NCI-H1105 (cell line): Measurements from ENCODE around the gene FOXD2.

Experiments
- DNase-seq: peaks from one replicate; lab custom pipeline; 2025; lab: John Stamatoyannopoulos, UW

The FOXD2 gene

GRCh38 chr1:47417170-47418044, 20.4 kb upstream of the FOXD2 start:
- no peak for DNase-seq

GRCh38 chr1:47418122-47418521, 19.7 kb upstream of the FOXD2 start:
- no peak for DNase-seq

DNA sequence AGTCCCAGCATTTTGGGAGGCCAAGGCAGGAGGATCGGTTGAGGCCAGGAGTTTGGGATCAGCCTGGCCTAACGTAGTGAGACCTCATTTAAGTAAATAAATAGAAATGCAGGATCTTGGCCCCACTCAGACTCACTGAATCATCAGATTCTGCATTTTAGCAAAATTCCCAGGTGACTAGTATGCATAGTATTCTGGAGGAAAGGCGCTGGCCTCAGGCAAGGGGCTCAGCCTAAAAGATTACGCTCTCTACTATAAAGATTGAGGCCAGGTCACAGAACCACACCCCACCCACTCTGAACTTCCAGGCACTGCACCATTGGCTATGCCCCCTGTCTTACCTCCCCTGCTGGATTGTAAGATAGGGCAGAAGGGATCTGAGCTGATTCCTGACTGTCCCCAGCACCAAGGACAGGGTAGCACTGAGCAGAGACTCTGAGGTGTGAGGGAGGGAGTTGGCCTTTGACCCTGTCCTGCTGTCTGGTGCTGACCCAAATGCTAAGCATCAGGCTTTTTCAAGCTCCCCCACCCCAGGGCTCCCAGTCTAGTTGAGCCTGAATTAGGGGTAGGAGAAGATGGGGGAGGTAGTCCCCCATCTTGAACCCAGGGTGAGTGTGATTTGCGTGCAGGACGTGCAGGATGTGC, 19.0 kb upstream of the FOXD2 start:
- DNase-seq, result no peak

DNA sequence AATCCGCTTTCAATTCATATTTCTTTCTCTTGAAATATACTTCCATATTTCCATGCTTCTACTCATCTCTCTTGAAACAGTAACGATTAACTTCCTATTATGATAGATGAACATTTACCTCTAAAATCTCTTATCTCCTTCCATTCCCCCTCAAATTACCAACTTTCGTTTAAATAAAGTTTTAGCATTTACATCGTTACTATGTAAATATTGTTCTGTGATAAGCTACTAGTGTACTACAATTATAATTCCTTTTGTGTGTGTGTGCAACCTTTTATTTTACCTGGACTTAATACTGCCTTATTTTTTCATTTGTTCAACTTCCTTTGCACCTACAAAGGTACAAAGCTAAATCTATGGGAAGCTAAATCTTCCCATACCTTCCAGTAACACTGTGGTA, 17.3 kb upstream of the FOXD2 start:
- no peak for DNase-seq

GRCh38 chr1:47423872-47424271, 14.0 kb upstream of the FOXD2 start:
- DNase-seq, result no peak

GRCh38 chr1:47424336-47424982, 13.4 kb upstream of the FOXD2 start:
- DNase-seq, result peak; percentile 66

GRCh38 chr1:47431534-47431933, 6.3 kb upstream of the FOXD2 start:
- no peak for DNase-seq

- no peak for DNase-seq
These were observed 5.5 kb upstream of the FOXD2 start for GRCh38 chr1:47432071-47433036.

GRCh38 chr1:47433037-47433421, 4.8 kb upstream of the FOXD2 start:
- no peak for DNase-seq

GRCh38 chr1:47433477-47434050, 4.3 kb upstream of the FOXD2 start:
- no peak for DNase-seq

DNA sequence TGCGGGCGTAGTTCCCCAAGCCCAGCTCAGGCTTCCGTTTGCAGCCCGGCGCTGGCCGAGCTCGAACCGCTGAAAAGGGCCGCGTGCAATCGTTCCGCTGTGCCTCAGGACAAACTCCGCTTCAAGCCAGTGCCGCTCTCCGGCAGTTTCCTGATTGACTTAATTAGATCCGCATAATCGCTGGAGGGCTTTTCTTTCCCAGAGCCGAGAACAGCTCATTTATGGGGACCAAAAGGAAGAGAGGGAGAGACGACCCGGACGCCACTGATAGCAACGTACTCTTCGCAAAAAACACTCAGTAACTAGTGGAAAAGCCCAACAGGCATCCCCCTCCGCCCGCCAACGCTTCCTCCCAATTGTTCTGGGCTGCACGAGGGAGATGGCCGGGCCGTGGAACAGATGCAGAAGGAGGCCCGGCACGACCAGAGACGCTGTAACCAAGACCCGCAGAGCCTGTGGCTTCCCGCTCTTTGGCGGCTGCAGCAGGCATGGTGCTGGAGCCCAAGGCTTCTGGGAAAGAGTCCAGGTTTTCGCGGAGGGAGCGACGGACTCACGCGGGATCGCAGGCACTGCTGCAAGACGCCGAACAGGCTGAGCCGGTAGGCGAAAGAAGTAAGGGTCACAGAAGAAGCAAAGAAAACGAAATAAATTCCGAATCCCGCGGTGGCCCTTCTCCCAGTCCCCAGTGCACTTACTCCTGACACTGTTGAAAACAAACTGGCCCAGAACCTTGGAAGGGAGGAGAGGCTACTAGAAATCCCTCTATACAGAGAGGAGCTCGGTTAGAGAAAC, 3.6 kb upstream of the FOXD2 start:
- DNase-seq, result no peak

DNA sequence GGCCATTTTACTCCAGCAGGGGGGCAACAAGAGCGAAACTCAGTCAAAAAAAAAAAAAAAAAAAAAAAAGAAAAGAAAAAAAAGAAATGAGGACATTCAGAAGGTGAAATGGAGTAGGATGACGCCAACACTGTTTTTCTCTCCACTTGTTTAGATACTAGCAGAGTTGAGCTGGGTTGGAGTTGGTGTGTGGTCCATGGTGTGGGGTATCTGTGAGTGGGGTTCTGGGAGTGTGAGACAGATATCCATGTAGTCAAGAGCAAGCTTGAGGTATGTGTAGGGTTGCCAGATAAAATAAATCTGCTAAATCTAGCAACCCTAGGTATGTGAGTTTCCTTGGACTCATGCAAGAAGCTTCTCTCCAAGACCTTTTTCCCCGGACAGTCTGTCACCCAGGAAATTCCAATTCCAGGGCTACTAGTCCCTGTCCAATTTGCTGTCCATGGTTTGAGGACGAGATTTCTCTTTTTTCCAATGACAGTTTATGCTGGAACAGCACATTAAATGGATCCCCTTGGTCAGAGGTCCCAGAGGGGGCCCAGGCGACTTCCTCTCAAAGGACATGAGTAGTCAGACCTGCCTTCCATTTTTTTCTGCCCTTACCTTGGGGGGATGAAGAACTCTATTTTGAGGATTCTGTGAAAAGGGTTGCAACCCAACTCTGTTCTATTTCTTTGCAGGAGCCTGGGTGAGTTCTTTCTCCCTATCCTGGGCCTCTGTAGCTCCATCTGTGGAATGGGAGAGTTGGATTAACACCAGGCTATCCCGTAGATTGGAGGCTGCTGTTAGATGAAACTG, 2.1 kb upstream of the FOXD2 start:
- DNase-seq, result no peak

- DNase-seq, result peak; percentile 69
These were observed 1.4 kb upstream of the FOXD2 start for GRCh38 chr1:47436304-47436978.

- DNase-seq, result no peak
These were observed 831 bp upstream of the FOXD2 start for GRCh38 chr1:47436979-47437446.

DNA sequence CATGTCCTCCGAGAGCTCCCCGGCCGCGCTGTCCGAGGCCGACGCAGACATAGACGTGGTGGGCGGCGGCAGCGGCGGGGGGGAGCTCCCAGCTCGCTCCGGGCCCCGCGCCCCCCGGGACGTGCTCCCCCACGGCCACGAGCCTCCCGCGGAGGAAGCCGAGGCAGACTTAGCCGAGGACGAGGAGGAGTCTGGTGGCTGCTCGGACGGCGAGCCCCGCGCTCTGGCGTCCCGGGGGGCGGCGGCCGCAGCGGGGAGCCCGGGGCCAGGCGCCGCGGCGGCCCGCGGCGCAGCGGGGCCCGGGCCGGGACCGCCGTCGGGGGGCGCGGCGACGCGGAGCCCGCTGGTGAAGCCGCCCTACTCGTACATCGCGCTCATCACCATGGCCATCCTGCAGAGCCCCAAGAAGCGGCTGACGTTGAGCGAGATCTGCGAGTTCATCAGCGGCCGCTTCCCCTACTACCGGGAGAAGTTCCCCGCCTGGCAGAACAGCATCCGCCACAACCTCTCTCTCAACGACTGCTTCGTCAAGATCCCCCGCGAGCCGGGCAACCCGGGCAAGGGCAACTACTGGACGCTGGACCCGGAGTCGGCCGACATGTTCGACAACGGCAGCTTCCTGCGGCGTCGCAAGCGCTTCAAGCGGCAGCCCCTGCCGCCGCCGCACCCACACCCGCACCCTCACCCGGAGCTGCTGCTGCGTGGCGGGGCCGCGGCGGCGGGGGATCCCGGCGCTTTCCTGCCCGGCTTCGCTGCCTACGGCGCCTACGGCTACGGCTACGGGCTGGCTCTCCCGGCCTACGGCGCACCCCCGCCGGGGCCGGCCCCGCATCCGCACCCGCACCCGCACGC, 547 bp downstream of the FOXD2 start:
- no peak for DNase-seq

GRCh38 chr1:47439017-47439818, 1.4 kb downstream of the FOXD2 start:
- DNase-seq, result no peak
